Measurements from ENCODE around the gene LGALS3BP. TPM values are rescaled to one million over a fixed set of nuclear protein-coding genes. Genes with fewer than 3 reads are reported as not detected.
"Not testable (repeated sequence)": the region's sequence is repeated elsewhere in the genome, so short reads cannot be mapped to it uniquely, and the experiment has no call there.

The LGALS3BP gene
- total RNA-seq, 2 experiments from 2014 or later, result 0.88 to 1.7 TPM

- DNase-seq (ENCODE audit: low spot score), result no peak
- Histone ChIP-seq H3K9me2 (ENCODE audit: insufficient read depth, low read length) (no peaks in the 10 kb centered on the region), H3K36me3 (ENCODE audit: insufficient read depth, low read length) (no peaks in the 10 kb centered on the region), H4K20me1 (ENCODE audit: insufficient read depth, low read length) (no peaks in the 10 kb centered on the region), H3K9me3 (ENCODE audit: low read length) (no peaks in the 10 kb centered on the region), H3K4me1 (ENCODE audit: insufficient read depth, low read length, poor library complexity, severe bottlenecking) (no peaks in the 10 kb centered on the region), H3K27ac (ENCODE audit: low read depth, low read length, poor library complexity, severe bottlenecking) (no peak overlapping the region), H3K4me3 (ENCODE audit: low read depth, low read length, poor library complexity, severe bottlenecking) (no peak overlapping the region), H3K79me2 (ENCODE audit: insufficient read depth, low read depth, low read length) (no peaks in the 10 kb centered on the region), H3K4me2 (ENCODE audit: low read length) (no peak overlapping the region), H2AFZ (ENCODE audit: low read length) (no peak overlapping the region)
- ChIA-PET POLR2A (no interaction called here), CTCF (ENCODE audit: unreplicated experiment) (no interaction called here)
- intact Hi-C loops (cut with micrococcal nuclease; ENCODE audit: unreplicated experiment), result no loop called here
- no TSS peak for BruUV-seq (replicated peaks)
- TF ChIP-seq CTCF (conservative IDR thresholded peaks at IDR 0.05; ENCODE audit: low read length) (no peak), EZH2phosphoT487 (IDR thresholded peaks at IDR 0.05; ENCODE audit: borderline replicate concordance, low read depth, low read length) (no peak)
These were observed 33.1 kb downstream of the LGALS3BP start for GRCh38 chr17:78946631-78947030.

- TF ChIP-seq EZH2phosphoT487 (IDR thresholded peaks at IDR 0.05; ENCODE audit: borderline replicate concordance, low read depth, low read length) (no peak), CTCF (conservative IDR thresholded peaks at IDR 0.05; ENCODE audit: low read length) (no peak)
- DNase-seq (ENCODE audit: low spot score), result no peak
- Histone ChIP-seq H3K9me2 (ENCODE audit: insufficient read depth, low read length) (no peaks in the 10 kb centered on the region), H3K27ac (ENCODE audit: low read depth, low read length, poor library complexity, severe bottlenecking) (no peak overlapping the region), H3K4me1 (ENCODE audit: insufficient read depth, low read length, poor library complexity, severe bottlenecking) (no peaks in the 10 kb centered on the region), H4K20me1 (ENCODE audit: insufficient read depth, low read length) (no peaks in the 10 kb centered on the region), H3K79me2 (ENCODE audit: insufficient read depth, low read depth, low read length) (no peaks in the 10 kb centered on the region), H2AFZ (ENCODE audit: low read length) (no peak overlapping the region), H3K9me3 (ENCODE audit: low read length) (no peaks in the 10 kb centered on the region), H3K4me2 (ENCODE audit: low read length) (no peak overlapping the region), H3K4me3 (ENCODE audit: low read depth, low read length, poor library complexity, severe bottlenecking) (no peak overlapping the region), H3K36me3 (ENCODE audit: insufficient read depth, low read length) (no peaks in the 10 kb centered on the region)
- ChIA-PET CTCF (ENCODE audit: unreplicated experiment) (no interaction called here), POLR2A (no interaction called here)
- BruUV-seq (replicated peaks), result no TSS peak
- intact Hi-C loops (cut with micrococcal nuclease; ENCODE audit: unreplicated experiment), result no loop called here
These were observed 33.6 kb downstream of the LGALS3BP start for GRCh38 chr17:78946131-78946530.

- CTCF ChIA-PET (ENCODE audit: unreplicated experiment); intact Hi-C loops (cut with micrococcal nuclease; ENCODE audit: unreplicated experiment); H3K36me3 ChIP-seq (ENCODE audit: insufficient read depth, low read length); H3K4me1 ChIP-seq (ENCODE audit: insufficient read depth, low read length, poor library complexity, severe bottlenecking); DNase-seq (ENCODE audit: low spot score); H2AFZ ChIP-seq (ENCODE audit: low read length); H3K4me2 ChIP-seq (ENCODE audit: low read length); H3K9me3 ChIP-seq (ENCODE audit: low read length); H4K20me1 ChIP-seq (ENCODE audit: insufficient read depth, low read length); H3K79me2 ChIP-seq (ENCODE audit: insufficient read depth, low read depth, low read length); H3K9me2 ChIP-seq (ENCODE audit: insufficient read depth, low read length); H3K4me3 ChIP-seq (ENCODE audit: low read depth, low read length, poor library complexity, severe bottlenecking); POLR2A ChIA-PET; BruUV-seq (replicated peaks); H3K27ac ChIP-seq (ENCODE audit: low read depth, low read length, poor library complexity, severe bottlenecking): not testable (repeated sequence)
These were observed 34.3 kb downstream of the LGALS3BP start for GRCh38 chr17:78945455-78945854.

Data from OCI-LY7 (cell line).